ENCODE data around the gene SLC26A11. TPM values are rescaled to one million over a fixed set of nuclear protein-coding genes. Genes with fewer than 3 reads are reported as not detected.

The SLC26A11 gene
- total RNA-seq, 1 experiment from 2014 or later: 26.5 TPM

DNA sequence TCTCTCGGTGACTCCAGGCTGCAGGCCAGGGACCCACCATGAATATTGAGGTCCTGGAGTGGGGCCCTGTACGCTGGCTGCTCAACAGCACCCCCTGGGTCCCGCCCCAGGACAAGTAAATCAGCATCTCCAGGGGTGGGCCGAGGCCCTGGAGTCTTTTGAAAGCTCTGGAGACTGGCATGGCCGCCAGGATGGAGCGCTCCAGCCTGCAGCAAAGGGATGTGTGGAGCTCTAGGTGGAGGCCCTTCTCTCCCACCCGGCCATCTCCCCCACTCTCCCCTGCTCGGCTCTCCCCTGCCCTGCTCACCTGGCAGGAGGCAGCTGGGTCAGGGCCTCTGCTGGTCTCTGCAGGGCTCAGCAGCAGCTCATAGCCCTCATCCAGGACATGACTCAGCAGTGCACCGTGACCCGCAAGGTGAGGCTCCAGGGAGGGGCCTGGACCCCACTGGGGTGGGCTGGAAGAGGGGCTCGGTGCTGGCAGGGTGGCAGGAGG, 16.7 kb upstream of the SLC26A11 start:
- Mint-ChIP-seq H3K4me1 (peaks cover 2 to 9% of the 10 kb centered on the region in 2 experiments), H3K9me3 (0 out of 5 replicates have a peak, but pooled peaks cover 0 to 2% of the 10 kb centered on the region in 2 experiments), H3K36me3 (ENCODE audit: insufficient read depth in 1 of 3, low read depth in 3 of 3) (peaks cover 0 to 8% (median 3%) of the 10 kb centered on the region in 3 experiments; a peak in 5 of 7 replicates), H3K27ac (peak overlapping the region in 1 of 3 experiments; percentile 44; a peak in 1 of 7 replicates), H3K27me3 (ENCODE audit: low read depth) (peaks cover 2% of the 10 kb centered on the region; the same call in 1 of the 2 replicates), H3K4me3 (no peak overlapping the region)
- H4K91ac ChIP-seq (ENCODE audit: insufficient read length, low read depth, low read length): no peak overlapping the region
- no peak overlapping the region for H2BK5ac ChIP-seq (ENCODE audit: insufficient read length, low read length)
- no peaks in the 10 kb centered on the region for H3K9me3 ChIP-seq (ENCODE audit: control insufficient read depth, low read depth, low read length)
- no peak overlapping the region for H2BK15ac ChIP-seq (ENCODE audit: low read depth, low read length)
- no peak overlapping the region for H3K4ac ChIP-seq (ENCODE audit: low read depth, low read length)
- H4K5ac ChIP-seq (ENCODE audit: insufficient read length, low read depth, low read length): no peak overlapping the region
- H2AFZ ChIP-seq (ENCODE audit: low read length): no peak overlapping the region
- no peak overlapping the region for H2BK20ac ChIP-seq (ENCODE audit: low read depth, low read length, poor library complexity, severe bottlenecking)
- no peak overlapping the region for H3T11ph ChIP-seq (ENCODE audit: low read length)
- H4K8ac ChIP-seq (replicated peaks; ENCODE audit: insufficient read length, low read depth, low read length): no peak overlapping the region
- H2BK120ac ChIP-seq (ENCODE audit: low read depth, low read length, poor library complexity, severe bottlenecking): no peak overlapping the region
- no peak overlapping the region for H2BK12ac ChIP-seq (ENCODE audit: insufficient read length, low read depth, low read length)
- H3K27ac ChIP-seq (ENCODE audit: insufficient read length, low read depth, low read length): no peak overlapping the region
- no peaks in the 10 kb centered on the region for H4K20me1 ChIP-seq (ENCODE audit: control insufficient read depth, insufficient read depth, insufficient read length)
- TF ChIP-seq, protein P1, sequence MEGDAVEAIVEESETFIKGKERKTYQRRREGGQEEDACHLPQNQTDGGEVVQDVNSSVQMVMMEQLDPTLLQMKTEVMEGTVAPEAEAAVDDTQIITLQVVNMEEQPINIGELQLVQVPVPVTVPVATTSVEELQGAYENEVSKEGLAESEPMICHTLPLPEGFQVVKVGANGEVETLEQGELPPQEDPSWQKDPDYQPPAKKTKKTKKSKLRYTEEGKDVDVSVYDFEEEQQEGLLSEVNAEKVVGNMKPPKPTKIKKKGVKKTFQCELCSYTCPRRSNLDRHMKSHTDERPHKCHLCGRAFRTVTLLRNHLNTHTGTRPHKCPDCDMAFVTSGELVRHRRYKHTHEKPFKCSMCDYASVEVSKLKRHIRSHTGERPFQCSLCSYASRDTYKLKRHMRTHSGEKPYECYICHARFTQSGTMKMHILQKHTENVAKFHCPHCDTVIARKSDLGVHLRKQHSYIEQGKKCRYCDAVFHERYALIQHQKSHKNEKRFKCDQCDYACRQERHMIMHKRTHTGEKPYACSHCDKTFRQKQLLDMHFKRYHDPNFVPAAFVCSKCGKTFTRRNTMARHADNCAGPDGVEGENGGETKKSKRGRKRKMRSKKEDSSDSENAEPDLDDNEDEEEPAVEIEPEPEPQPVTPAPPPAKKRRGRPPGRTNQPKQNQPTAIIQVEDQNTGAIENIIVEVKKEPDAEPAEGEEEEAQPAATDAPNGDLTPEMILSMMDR (conservative IDR thresholded peaks at IDR 0.05): peak; percentile 42
- no peak overlapping the region for H3K23ac ChIP-seq (ENCODE audit: insufficient read length, low read depth, low read length)
- H3K14ac ChIP-seq (ENCODE audit: insufficient read depth, low read length): no peak overlapping the region
- no peak overlapping the region for H2AK5ac ChIP-seq (ENCODE audit: insufficient read length, low read length)
- WGBS (ENCODE audit: extremely low coverage, insufficient read length, low lambda C conversion rate): no CpG with 5 or more reads among the region's 11 CpGs
- no peak overlapping the region for H3K9ac ChIP-seq (ENCODE audit: extremely low read depth, insufficient read length, low read length)
- no peak overlapping the region for H3K56ac ChIP-seq (ENCODE audit: insufficient read length, low read depth, low read length)
- H3K79me1 ChIP-seq (ENCODE audit: insufficient read depth, low read depth, low read length, poor library complexity, severe bottlenecking): no peaks in the 10 kb centered on the region
- peaks cover 4% of the 10 kb centered on the region; the same call in 1 of the 2 replicates for H3K4me1 ChIP-seq (ENCODE audit: insufficient read depth, low read length)
- no peak overlapping the region for H3K4me2 ChIP-seq (ENCODE audit: insufficient read depth, insufficient read length, low read length)
- no peak overlapping the region for H3K18ac ChIP-seq (ENCODE audit: insufficient read length, low read depth, low read length)
- H3K27me3 ChIP-seq (ENCODE audit: insufficient read depth, low read length): no peaks in the 10 kb centered on the region
- H3K79me2 ChIP-seq (ENCODE audit: insufficient read depth, low read length): no peaks in the 10 kb centered on the region
- peaks cover 2% of the 10 kb centered on the region for H3K23me2 ChIP-seq (ENCODE audit: insufficient read length, low read depth, low read length, poor library complexity, severe bottlenecking)
- DNase-seq: peak; percentile 47
